HepG2 (cell line): Measurements from ENCODE around the gene ARHGEF10L.

Experiments used
- HNRNPL ChIP-seq: fragments of 200-400 bp; formaldehyde crosslinking; IDR thresholded peaks from 2 replicates; pipeline ENCODE4 v1.6.1; 2017; ENCODE audit warnings: mild to moderate bottlenecking, low read depth, low read length
- POLR2A ChIP-seq, 2 experiments: IDR thresholded peaks; 2 replicates each; pipeline ENCODE4 v1.6.1; 2011; ENCODE audit warnings: low read depth in 2 of 2, low read length in 2 of 2, mild to moderate bottlenecking in 1 of 2, moderate library complexity in 1 of 2; ENCODE audit not compliant: insufficient read depth in 1 of 2
- POLR2AphosphoS5 ChIP-seq: IDR thresholded peaks from 2 replicates; pipeline ENCODE4 v1.6.1; 2012; ENCODE audit warnings: low read depth, low read length
- ZNF432 ChIP-seq: sonication (generic); formaldehyde crosslinking; IDR thresholded peaks from 2 replicates; pipeline ENCODE4 v1.5.0; 2020; ENCODE audit warnings: missing genetic modification reagents, mild to moderate bottlenecking, borderline replicate concordance

- TF ChIP-seq ZNF432 (CRISPR knock-in tag), result no peak
- no peak for TF ChIP-seq POLR2AphosphoS5
- no peak for TF ChIP-seq POLR2A (IDR thresholded peaks at IDR 0.05; ENCODE audit: insufficient read depth in 1 of 2, low read depth in 2 of 2, low read length in 2 of 2)
- TF ChIP-seq HNRNPL, result 0 out of 2 replicates have a peak, but pooled peaks have one; percentile 41
These were observed 19.5 kb upstream of the ARHGEF10L start for GRCh38 chr1:17520041-17520440.
